HCT116 (cell line): ENCODE measurements around the gene ADPRS. TPM values are rescaled to one million over a fixed set of nuclear protein-coding genes. Genes with fewer than 3 reads are reported as not detected.

Source experiments
- ATAC-seq: fragments of 200-7000 bp; cut with Tn5 transposase; 2 replicates; pipeline ENCODE4 v1.9.1; 2020; ENCODE audit warnings: mild to moderate bottlenecking, moderate library complexity
- BruUV-seq: library from RNA; stranded (reverse); fragments of 400-500 nt; replicated peaks from 2 replicates; lab custom pipeline; 2021; lab: Mats Ljungman, UMichigan
- CTCF ChIA-PET: fragments of 300-600 bp; sonication (Branson Sonifier 250); formaldehyde crosslinking; loops from one replicate; lab custom pipeline; 2021; ENCODE audit warnings: antibody characterized with exemption; lab: Charles Lee
- POLR2A ChIA-PET: fragments of 300-600, 350-600 bp; sonication (Branson Sonifier 250); formaldehyde crosslinking; loops from one replicate; lab custom pipeline; 2021; ENCODE audit warnings: antibody characterized with exemption; lab: Charles Lee
- RAD21 ChIA-PET, 2 experiments: fragments of 300-600 bp; sonication (Branson Sonifier 250); formaldehyde crosslinking; loops; one replicate each; lab custom pipeline; 2023; ENCODE audit warnings: low total read pairs in 2 of 2; ENCODE audit not compliant: uncharacterized antibody in 2 of 2, unreplicated experiment in 2 of 2, low non-redundant PET in 1 of 2; lab: Charles Lee
- DNase-seq: peaks from one replicate; pipeline ENCODE4 v3.0.0-alpha.2; 2010; ENCODE audit warnings: low read depth, low spot score
- H2AFZ ChIP-seq: fragments of 200-600 bp; shearing (Covaris generic), sonication (generic); 2 replicates; pipeline ENCODE4 v1.6.1; 2017; ENCODE audit warnings: low read depth, mixed run types, mixed read lengths, antibody characterized with exemption, low read length; ENCODE audit not compliant: poor library complexity, severe bottlenecking
- H3K27ac ChIP-seq: 2 replicates; pipeline ENCODE4 v1.5.1; 2012; ENCODE audit warnings: low read depth, low read length
- H3K27me3 ChIP-seq: fragments of 200-600 bp; sonication (generic); 2 replicates; pipeline ENCODE4 v1.6.1; 2016; ENCODE audit warnings: mixed run types, low read length, mixed read lengths; ENCODE audit not compliant: insufficient read depth
- H3K36me3 ChIP-seq, 2 experiments: fragments of 200-500 bp in 1 of 2; fragments of 200-600 bp in 1 of 2; sonication (Bioruptor generic) in 1 of 2; sonication (generic) in 1 of 2; 2 replicates each; pipeline versions ENCODE4 v1.5.1 to v1.6.1; 2014 to 2016; ENCODE audit warnings: low read length in 2 of 2, inconsistent platforms in 1 of 2, mixed read lengths in 1 of 2, mixed run types in 1 of 2; ENCODE audit not compliant: insufficient read depth in 2 of 2, control insufficient read depth in 1 of 2
- H3K4me1 ChIP-seq, 2 experiments: fragments of 200-600 bp in 1 of 2; sonication (generic) in 1 of 2; 2 replicates each; pipeline versions ENCODE4 v1.5.1 to v1.6.1; 2012 to 2017; ENCODE audit warnings: low read length in 2 of 2, inconsistent platforms in 1 of 2, mild to moderate bottlenecking in 1 of 2, mixed read lengths in 1 of 2, mixed run types in 1 of 2, moderate library complexity in 1 of 2; ENCODE audit not compliant: insufficient read depth in 2 of 2, control insufficient read depth in 1 of 2
- H3K4me2 ChIP-seq: fragments of 200-600 bp; sonication (generic); 2 replicates; pipeline ENCODE4 v1.6.1; 2017; ENCODE audit warnings: mixed run types, low read length, mixed read lengths
- H3K4me3 ChIP-seq, 2 experiments: fragments of 200-600 bp in 1 of 2; sonication (generic) in 1 of 2; replicated peaks in 1 of 2; 2 replicates each; pipeline ENCODE4 v1.5.1; 2011 to 2016; ENCODE audit warnings: low read length in 2 of 2, control low read depth in 1 of 2, low read depth in 1 of 2, mild to moderate bottlenecking in 1 of 2, mixed read lengths in 1 of 2, mixed run types in 1 of 2
- H3K79me2 ChIP-seq: fragments of 200-600 bp; sonication (generic); 2 replicates; pipeline ENCODE4 v1.6.1; 2017; ENCODE audit warnings: mild to moderate bottlenecking, mixed run types, low read length, moderate library complexity, mixed read lengths; ENCODE audit not compliant: insufficient read depth
- H3K9ac ChIP-seq: fragments of 200-600 bp; sonication (generic); 2 replicates; pipeline ENCODE4 v1.6.1; 2016; ENCODE audit warnings: low read length, mixed read lengths
- H3K9me2 ChIP-seq: fragments of 200-600 bp; sonication (generic), shearing (Covaris generic); 2 replicates; pipeline ENCODE4 v1.6.1; 2017; ENCODE audit warnings: mixed run types, mild to moderate bottlenecking, moderate library complexity; ENCODE audit not compliant: insufficient read depth
- H3K9me3 ChIP-seq, 2 experiments: fragments of 200-500 bp in 1 of 2; fragments of 200-600 bp in 1 of 2; sonication (Bioruptor generic) in 1 of 2; sonication (generic) in 1 of 2; 2 replicates each; pipeline ENCODE4 v1.6.1; 2014 to 2017; ENCODE audit warnings: low read length in 2 of 2, mixed read lengths in 2 of 2, inconsistent platforms in 1 of 2, low read depth in 1 of 2, mild to moderate bottlenecking in 1 of 2, mixed run types in 1 of 2, moderate library complexity in 1 of 2; ENCODE audit not compliant: control insufficient read depth in 1 of 2, insufficient read depth in 1 of 2
- H4K20me1 ChIP-seq: fragments of 200-600 bp; sonication (generic), shearing (Covaris generic); 2 replicates; pipeline ENCODE4 v1.6.1; 2017; ENCODE audit warnings: mixed run types, mild to moderate bottlenecking, moderate library complexity; ENCODE audit not compliant: insufficient read depth
- ATF3 ChIP-seq: IDR thresholded peaks from 2 replicates; pipeline ENCODE4 v1.6.1; 2012
- CBX3 ChIP-seq: IDR thresholded peaks from 2 replicates; pipeline ENCODE4 v1.6.1; 2012; ENCODE audit warnings: low read depth
- CEBPB ChIP-seq: IDR thresholded peaks from 2 replicates; pipeline ENCODE4 v1.6.1; 2012; ENCODE audit warnings: low read depth
- ELF1 ChIP-seq: IDR thresholded peaks from 2 replicates; pipeline ENCODE4 v1.6.1; 2012; ENCODE audit warnings: low read depth, borderline replicate concordance
- EZH2 ChIP-seq: fragments of 200-600 bp; sonication (generic); IDR thresholded peaks from 2 replicates; pipeline ENCODE4 v1.6.1; 2017; ENCODE audit warnings: antibody characterized with exemption, mixed run types
- EZH2phosphoT487 ChIP-seq: fragments of 200-600 bp; IDR thresholded peaks from 2 replicates; pipeline ENCODE4 v1.6.1; 2018; ENCODE audit warnings: antibody characterized with exemption, borderline replicate concordance
- FOSL1 ChIP-seq: IDR thresholded peaks from 2 replicates; pipeline ENCODE4 v1.6.1; 2012; ENCODE audit warnings: low read depth
- JUND ChIP-seq: IDR thresholded peaks from 2 replicates; pipeline ENCODE4 v1.6.1; 2012
- POLR2AphosphoS5 ChIP-seq: IDR thresholded peaks from 2 replicates; pipeline ENCODE4 v1.6.1; 2011; ENCODE audit warnings: mild to moderate bottlenecking, low read depth, low read length, moderate library complexity
- RAD21 ChIP-seq: IDR thresholded peaks from 2 replicates; pipeline ENCODE4 v1.6.1; 2012; ENCODE audit warnings: low read depth, mild to moderate bottlenecking
- REST ChIP-seq: IDR thresholded peaks from 2 replicates; pipeline ENCODE4 v1.6.1; 2012; ENCODE audit warnings: low read depth
- SIN3A ChIP-seq: IDR thresholded peaks from 2 replicates; pipeline ENCODE4 v1.6.1; 2012; ENCODE audit warnings: low read depth
- SP1 ChIP-seq: IDR thresholded peaks from 2 replicates; pipeline ENCODE4 v1.6.1; 2012; ENCODE audit warnings: low read depth
- SRF ChIP-seq: IDR thresholded peaks from 2 replicates; pipeline ENCODE4 v1.6.1; 2012; ENCODE audit warnings: low read depth
- YY1 ChIP-seq: IDR thresholded peaks from 2 replicates; pipeline ENCODE4 v1.6.1; 2011; ENCODE audit warnings: low read length, low read depth, moderate library complexity, mild to moderate bottlenecking; ENCODE audit not compliant: insufficient replicate concordance; ENCODE audit errors: extremely low read depth
- ZFX ChIP-seq: fragments of 450-650 bp; IDR thresholded peaks from 2 replicates; pipeline ENCODE4 v1.6.1; 2017
- ZNF274 ChIP-seq: fragments of 200-500 bp; sonication (Bioruptor generic); IDR thresholded peaks from 2 replicates; pipeline ENCODE4 v1.6.1; 2014; ENCODE audit warnings: mild to moderate bottlenecking, low read depth, low read length, inconsistent platforms
- intact Hi-C: fragments of 100-400 bp; cut with micrococcal nuclease; formaldehyde crosslinking; loops from 2 replicates; pipeline ENCODE4 v1.10.0; 2022
- total RNA-seq: library from RNA; stranded (reverse); gene quantifications from one replicate; pipeline ENCODE4 v1.2.1, GENCODE V29; 2021; ENCODE audit not compliant: unreplicated experiment
- TF ChIP-seq, protein P1 (sequence below): IDR thresholded peaks from 2 replicates; pipeline ENCODE4 v1.6.1; 2012
- TF ChIP-seq, protein P2 (sequence below): IDR thresholded peaks from 2 replicates; pipeline ENCODE4 v1.6.1; 2011; ENCODE audit warnings: mild to moderate bottlenecking, low read length, moderate library complexity; ENCODE audit not compliant: insufficient replicate concordance; ENCODE audit errors: extremely low read depth

The ADPRS gene
- total RNA-seq, 1 experiment from 2014 or later: 28.2 TPM

- ChIA-PET POLR2A (no interaction called here), CTCF (no interaction called here), RAD21 (interaction anchor here in 1 of 2 experiments (0.7 kb wide), 1 partner anchor 371 kb away, joined by 3 read pairs; no protein-coding TSS in a partner anchor)
- DNase-seq (no peak), ATAC-seq (no peak)
- Histone ChIP-seq H3K79me2 (peaks cover 21% of the 10 kb centered on the region), H3K9me2 (no peaks in the 10 kb centered on the region), H3K4me1 (peaks cover 0 to 18% of the 10 kb centered on the region in 2 experiments; a peak in 2 of 4 replicates), H4K20me1 (no peaks in the 10 kb centered on the region), H3K36me3 (no peaks in the 10 kb centered on the region), H3K4me3 (no peak overlapping the region), H3K9me3 (no peaks in the 10 kb centered on the region), H3K27me3 (no peaks in the 10 kb centered on the region), H3K27ac (no peak overlapping the region), H3K9ac (no peak overlapping the region), H2AFZ (no peak overlapping the region), H3K4me2 (no peak overlapping the region)
- no TSS peak for BruUV-seq
- TF ChIP-seq RAD21 (no peak), JUND (no peak), SIN3A (no peak), EZH2 (no peak), ZNF274 (no peak), SRF (no peak), FOSL1 (no peak), EZH2phosphoT487 (no peak), CBX3 (no peak), CEBPB (no peak), ATF3 (no peak), ZFX (no peak), POLR2AphosphoS5 (no peak), ELF1 (no peak), SP1 (no peak), REST (no peak), YY1 (no peak)
- TF ChIP-seq, protein P1, sequence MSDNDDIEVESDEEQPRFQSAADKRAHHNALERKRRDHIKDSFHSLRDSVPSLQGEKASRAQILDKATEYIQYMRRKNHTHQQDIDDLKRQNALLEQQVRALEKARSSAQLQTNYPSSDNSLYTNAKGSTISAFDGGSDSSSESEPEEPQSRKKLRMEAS: no peak
- TF ChIP-seq, protein P2, sequence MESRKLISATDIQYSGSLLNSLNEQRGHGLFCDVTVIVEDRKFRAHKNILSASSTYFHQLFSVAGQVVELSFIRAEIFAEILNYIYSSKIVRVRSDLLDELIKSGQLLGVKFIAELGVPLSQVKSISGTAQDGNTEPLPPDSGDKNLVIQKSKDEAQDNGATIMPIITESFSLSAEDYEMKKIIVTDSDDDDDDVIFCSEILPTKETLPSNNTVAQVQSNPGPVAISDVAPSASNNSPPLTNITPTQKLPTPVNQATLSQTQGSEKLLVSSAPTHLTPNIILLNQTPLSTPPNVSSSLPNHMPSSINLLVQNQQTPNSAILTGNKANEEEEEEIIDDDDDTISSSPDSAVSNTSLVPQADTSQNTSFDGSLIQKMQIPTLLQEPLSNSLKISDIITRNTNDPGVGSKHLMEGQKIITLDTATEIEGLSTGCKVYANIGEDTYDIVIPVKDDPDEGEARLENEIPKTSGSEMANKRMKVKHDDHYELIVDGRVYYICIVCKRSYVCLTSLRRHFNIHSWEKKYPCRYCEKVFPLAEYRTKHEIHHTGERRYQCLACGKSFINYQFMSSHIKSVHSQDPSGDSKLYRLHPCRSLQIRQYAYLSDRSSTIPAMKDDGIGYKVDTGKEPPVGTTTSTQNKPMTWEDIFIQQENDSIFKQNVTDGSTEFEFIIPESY: no peak
- intact Hi-C loops: loop anchor here (10.0 kb wide), 1 partner anchor 231 kb away; no protein-coding TSS in a partner anchor
Measured at GRCh38 chr1:36085686-36086526, 2.8 kb upstream of the ADPRS start.
